ENCODE measurements around the gene CALU. TPM values are rescaled to one million over a fixed set of nuclear protein-coding genes. Genes with fewer than 3 reads are reported as not detected.

Gene CALU
- total RNA-seq, 1 experiment from 2014 or later, result 168 TPM

DNA sequence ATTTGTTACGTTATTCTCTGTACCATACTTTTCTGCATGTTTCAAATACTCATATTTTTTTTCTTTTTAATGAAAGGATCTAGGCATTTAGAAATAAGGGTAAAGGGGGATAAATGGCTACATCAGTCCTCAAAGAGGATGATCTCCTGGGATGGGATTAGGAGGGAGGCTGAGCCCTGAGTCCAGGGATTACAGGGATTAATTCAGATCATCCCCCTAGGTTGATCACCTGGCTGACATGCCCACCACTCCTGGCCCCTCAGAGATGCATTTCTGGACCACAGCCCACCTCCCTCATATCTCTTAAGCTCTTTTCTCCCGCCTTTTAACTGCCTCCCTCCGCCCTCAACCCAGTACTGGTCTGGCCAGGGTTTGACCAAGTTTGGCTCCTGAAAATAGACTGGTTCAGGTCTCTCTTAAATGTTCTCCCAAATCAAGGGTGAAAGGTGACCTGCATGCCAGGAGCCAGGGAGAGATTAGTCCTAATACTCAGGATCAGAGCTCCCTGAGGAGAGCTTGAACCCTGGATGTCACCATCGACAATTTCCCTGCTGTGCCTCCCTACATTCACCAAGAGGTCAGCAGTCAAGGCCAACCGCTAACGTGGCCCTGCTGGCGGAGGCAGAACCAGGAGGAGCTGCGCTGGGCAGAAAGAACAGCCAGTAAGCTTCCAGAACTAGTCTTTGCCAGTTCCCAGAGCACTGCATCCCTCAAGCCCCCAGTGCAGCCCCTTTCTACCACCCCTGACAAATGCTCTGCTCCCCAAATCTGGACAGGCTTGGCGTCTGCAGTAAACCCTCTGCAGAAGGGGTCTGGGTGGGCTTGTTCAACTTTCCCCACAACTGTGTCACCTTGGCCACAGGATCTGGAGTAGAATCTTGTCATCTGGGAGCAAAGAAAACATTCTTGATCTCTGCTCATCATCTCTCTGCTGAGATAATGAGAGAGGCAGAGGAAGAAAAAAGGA, 49.6 kb downstream of the CALU start:
- H3K23me2 ChIP-seq (ENCODE audit: insufficient read length, low read depth, low read length, poor library complexity, severe bottlenecking), result peaks cover 12% of the 10 kb centered on the region
- H3K79me1 ChIP-seq (ENCODE audit: insufficient read depth, low read depth, low read length, poor library complexity, severe bottlenecking), result no peaks in the 10 kb centered on the region
- no peak overlapping the region for H3K27ac Mint-ChIP-seq
- peaks cover 25% of the 10 kb centered on the region for H3K27me3 Mint-ChIP-seq (ENCODE audit: low read depth)
- H3K4ac ChIP-seq (ENCODE audit: low read depth, low read length), result no peak overlapping the region
- no peak overlapping the region for H2BK12ac ChIP-seq (ENCODE audit: insufficient read length, low read depth, low read length)
- no peak overlapping the region for H2BK20ac ChIP-seq (ENCODE audit: low read depth, low read length, poor library complexity, severe bottlenecking)
- no peak overlapping the region for H2AK5ac ChIP-seq (ENCODE audit: insufficient read length, low read length)
- TF ChIP-seq, protein P1, sequence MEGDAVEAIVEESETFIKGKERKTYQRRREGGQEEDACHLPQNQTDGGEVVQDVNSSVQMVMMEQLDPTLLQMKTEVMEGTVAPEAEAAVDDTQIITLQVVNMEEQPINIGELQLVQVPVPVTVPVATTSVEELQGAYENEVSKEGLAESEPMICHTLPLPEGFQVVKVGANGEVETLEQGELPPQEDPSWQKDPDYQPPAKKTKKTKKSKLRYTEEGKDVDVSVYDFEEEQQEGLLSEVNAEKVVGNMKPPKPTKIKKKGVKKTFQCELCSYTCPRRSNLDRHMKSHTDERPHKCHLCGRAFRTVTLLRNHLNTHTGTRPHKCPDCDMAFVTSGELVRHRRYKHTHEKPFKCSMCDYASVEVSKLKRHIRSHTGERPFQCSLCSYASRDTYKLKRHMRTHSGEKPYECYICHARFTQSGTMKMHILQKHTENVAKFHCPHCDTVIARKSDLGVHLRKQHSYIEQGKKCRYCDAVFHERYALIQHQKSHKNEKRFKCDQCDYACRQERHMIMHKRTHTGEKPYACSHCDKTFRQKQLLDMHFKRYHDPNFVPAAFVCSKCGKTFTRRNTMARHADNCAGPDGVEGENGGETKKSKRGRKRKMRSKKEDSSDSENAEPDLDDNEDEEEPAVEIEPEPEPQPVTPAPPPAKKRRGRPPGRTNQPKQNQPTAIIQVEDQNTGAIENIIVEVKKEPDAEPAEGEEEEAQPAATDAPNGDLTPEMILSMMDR (conservative IDR thresholded peaks at IDR 0.05), result no peak
- H2BK120ac ChIP-seq (ENCODE audit: low read depth, low read length, poor library complexity, severe bottlenecking), result no peak overlapping the region
- H3K23ac ChIP-seq (ENCODE audit: insufficient read length, low read depth, low read length), result no peak overlapping the region
- no peaks in the 10 kb centered on the region for H3K9me3 Mint-ChIP-seq
- no peak overlapping the region for H3K27ac ChIP-seq (ENCODE audit: insufficient read length, low read depth, low read length)
- no peak overlapping the region for H3K56ac ChIP-seq (ENCODE audit: insufficient read length, low read depth, low read length)
- peak overlapping the region in 1 of 2 experiments; percentile 24; a peak in 3 of 5 replicates for H3K4me3 Mint-ChIP-seq
- no peak overlapping the region for H3K9ac ChIP-seq (ENCODE audit: extremely low read depth, insufficient read length, low read length)
- no peaks in the 10 kb centered on the region for H4K20me1 ChIP-seq (ENCODE audit: control insufficient read depth, insufficient read depth, insufficient read length)
- no CpG with 5 or more reads among the region's 9 CpGs for WGBS (ENCODE audit: extremely low coverage, insufficient read length, low lambda C conversion rate)
- H3K36me3 Mint-ChIP-seq (ENCODE audit: insufficient read depth in 1 of 3, low read depth in 3 of 3), result peaks cover 0 to 2% (median 0%) of the 10 kb centered on the region in 3 experiments; a peak in 2 of 7 replicates
- no peak overlapping the region for H4K91ac ChIP-seq (ENCODE audit: insufficient read length, low read depth, low read length)
- no peak overlapping the region for H4K8ac ChIP-seq (replicated peaks; ENCODE audit: insufficient read length, low read depth, low read length)
- H3K4me1 ChIP-seq (ENCODE audit: insufficient read depth, low read length), result no peaks in the 10 kb centered on the region
- no peak overlapping the region for H3T11ph ChIP-seq (ENCODE audit: low read length)
- no peak overlapping the region for H4K5ac ChIP-seq (ENCODE audit: insufficient read length, low read depth, low read length)
- H3K4me2 ChIP-seq (ENCODE audit: insufficient read depth, insufficient read length, low read length), result no peak overlapping the region
- H2BK5ac ChIP-seq (ENCODE audit: insufficient read length, low read length), result no peak overlapping the region
- H2AFZ ChIP-seq (ENCODE audit: low read length), result no peak overlapping the region
- H3K14ac ChIP-seq (ENCODE audit: insufficient read depth, low read length), result no peak overlapping the region
- no peaks in the 10 kb centered on the region for H3K27me3 ChIP-seq (ENCODE audit: insufficient read depth, low read length)
- H3K79me2 ChIP-seq (ENCODE audit: insufficient read depth, low read length), result no peaks in the 10 kb centered on the region
- H3K18ac ChIP-seq (ENCODE audit: insufficient read length, low read depth, low read length), result no peak overlapping the region
- peaks cover 18 to 19% of the 10 kb centered on the region in 2 experiments for H3K4me1 Mint-ChIP-seq
- DNase-seq, result no peak
- no peaks in the 10 kb centered on the region for H3K9me3 ChIP-seq (ENCODE audit: control insufficient read depth, low read depth, low read length)
- no peak overlapping the region for H2BK15ac ChIP-seq (ENCODE audit: low read depth, low read length)

All from H9 (cell line).